Measurements from ENCODE around the gene OR1M1. TPM values are rescaled to one million over a fixed set of nuclear protein-coding genes. Genes with fewer than 3 reads are reported as not detected.
A peak's percentile ranks its signal among the peaks of the same experiment; 100 is the strongest.

OR1M1 gene
- polyA plus RNA-seq, 1 donor from 2014 or later, result not detected

DNA sequence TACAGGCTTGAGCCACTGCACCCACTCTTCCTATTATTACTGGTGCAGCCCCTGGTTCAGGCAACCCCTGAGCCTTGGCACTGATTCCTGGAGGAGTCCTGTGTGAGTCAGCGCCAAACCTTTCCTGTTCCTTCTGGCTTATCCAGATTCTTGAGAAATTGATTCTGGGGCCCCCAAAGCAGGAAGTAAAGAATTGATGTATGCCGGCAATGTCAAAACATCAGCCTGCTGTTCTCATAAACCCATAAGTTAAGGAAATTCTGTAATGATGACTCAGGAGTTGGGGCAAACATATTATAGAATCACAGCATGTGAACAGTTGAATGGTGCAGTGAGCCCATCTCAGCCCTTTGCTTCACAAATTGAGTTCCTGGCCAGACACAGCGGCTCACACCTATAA is 41.3 kb downstream of the OR1M1 start:
- Mint-ChIP-seq H3K36me3 (no peaks in the 10 kb centered on the region), H3K27ac (no peak overlapping the region), H3K4me1 (peaks cover 5 to 9% (median 7%) of the 10 kb centered on the region in 3 donors), H3K9me3 (peaks cover 0 to 2% (median 0%) of the 10 kb centered on the region in 3 donors), H3K4me3 (no peak overlapping the region), H3K27me3 (no peaks in the 10 kb centered on the region)

DNA sequence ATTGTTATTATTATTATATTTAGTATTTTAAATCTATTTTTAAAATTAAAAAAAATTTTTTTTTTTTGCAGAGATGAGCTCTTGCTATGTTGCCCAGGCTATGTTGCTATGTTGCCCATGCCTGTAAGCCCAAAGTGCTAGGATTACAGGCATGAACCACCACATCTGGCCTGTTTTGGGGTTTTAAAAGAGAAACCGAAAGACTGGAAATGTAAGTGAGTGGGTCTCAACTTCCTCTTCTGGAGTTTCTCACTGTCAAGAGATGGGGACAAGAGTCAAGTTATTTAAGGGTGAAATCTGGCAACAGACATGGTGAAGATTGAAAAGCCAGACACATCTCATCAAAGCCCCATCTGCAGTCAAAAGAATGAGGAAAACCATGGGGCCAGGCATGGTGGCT is 44.1 kb downstream of the OR1M1 start:
- peaks cover 2% of the 10 kb centered on the region for H3K27me3 Mint-ChIP-seq
- no peaks in the 10 kb centered on the region for H3K36me3 Mint-ChIP-seq
- peak overlapping the region in 1 of 3 donors; percentile 11 for H3K27ac Mint-ChIP-seq
- no peak overlapping the region for H3K4me3 Mint-ChIP-seq
- peaks cover 5 to 7% (median 7%) of the 10 kb centered on the region in 3 donors for H3K4me1 Mint-ChIP-seq
- peaks cover 0 to 2% (median 0%) of the 10 kb centered on the region in 3 donors for H3K9me3 Mint-ChIP-seq

DNA sequence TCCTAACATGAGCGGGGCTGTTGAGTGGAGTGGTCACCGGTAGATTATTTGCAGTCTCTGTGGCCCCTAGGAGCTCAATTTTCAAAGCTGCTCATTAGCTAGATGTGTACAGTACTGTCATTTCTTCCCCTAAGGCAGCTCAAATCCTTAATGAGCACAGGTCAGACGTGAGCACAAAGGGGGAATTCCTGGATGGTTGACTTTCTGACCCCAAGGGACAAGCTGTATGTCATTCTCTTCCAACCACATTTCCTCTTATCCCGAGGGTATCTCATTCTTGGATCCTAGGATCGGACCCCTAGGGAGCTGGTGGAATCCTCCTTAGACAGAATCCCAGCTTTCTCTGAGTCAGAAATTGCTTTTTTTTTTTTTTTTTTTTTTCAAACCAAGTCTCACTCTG is 45.6 kb downstream of the OR1M1 start:
- peaks cover 5 to 8% (median 8%) of the 10 kb centered on the region in 3 donors for H3K4me1 Mint-ChIP-seq
- peaks cover 2% of the 10 kb centered on the region for H3K27me3 Mint-ChIP-seq
- no peak overlapping the region for H3K27ac Mint-ChIP-seq
- no peak overlapping the region for H3K4me3 Mint-ChIP-seq
- H3K9me3 Mint-ChIP-seq, result peaks cover 0 to 2% (median 0%) of the 10 kb centered on the region in 3 donors
- no peaks in the 10 kb centered on the region for H3K36me3 Mint-ChIP-seq

- peak overlapping the region; percentile 87 to 99 (median 97) for H3K27ac Mint-ChIP-seq
- H3K4me1 Mint-ChIP-seq, result peaks cover 15 to 22% (median 21%) of the 10 kb centered on the region in 3 donors
- H3K36me3 Mint-ChIP-seq, result peaks cover 8% of the 10 kb centered on the region
- H3K9me3 Mint-ChIP-seq, result peaks cover 0 to 5% (median 2%) of the 10 kb centered on the region in 3 donors
- peaks cover 2% of the 10 kb centered on the region for H3K27me3 Mint-ChIP-seq
- peak overlapping the region; percentile 97 to 100 (median 98) for H3K4me3 Mint-ChIP-seq
Observed at GRCh38 chr19:9139609-9140158, 52.8 kb downstream of the OR1M1 start.

DNA sequence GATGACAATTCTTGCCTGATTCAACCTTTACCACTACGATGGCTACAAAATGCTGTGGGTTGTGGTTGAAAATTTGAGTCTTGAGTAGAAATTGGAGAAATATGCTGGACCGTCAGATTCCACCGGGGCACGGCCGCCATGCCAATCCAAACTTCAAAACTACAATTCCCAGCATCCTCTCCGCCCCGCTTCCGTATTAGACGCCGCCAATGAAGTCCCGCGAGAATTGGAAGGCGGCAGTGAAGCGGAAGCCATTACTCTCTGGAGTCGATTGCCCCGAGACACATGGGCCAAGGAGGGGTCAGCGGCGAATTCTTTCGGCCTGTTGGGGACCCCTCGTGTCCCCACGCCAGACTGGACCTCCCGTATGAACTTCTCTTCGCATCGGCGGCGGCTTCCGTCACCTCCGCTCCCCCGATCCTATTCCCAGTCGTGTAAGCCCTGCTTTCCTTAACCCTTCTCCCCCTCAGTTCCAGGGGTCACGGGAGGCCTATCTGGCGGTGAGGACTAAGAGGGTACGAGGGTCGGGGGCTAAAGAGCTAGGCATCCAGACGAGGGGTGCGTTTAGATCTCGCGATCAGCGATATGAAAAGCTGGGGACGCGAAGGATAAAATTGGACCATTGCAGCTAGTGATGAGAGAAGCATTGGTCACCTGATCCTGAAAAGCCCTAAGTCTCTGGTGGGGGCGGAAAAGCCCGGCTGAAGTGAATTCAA is 53.5 kb downstream of the OR1M1 start, which contains the start of gene ZNF317:
Gene ZNF317 (plus strand): TSS at position 239 of the 716 bp plus-strand sequence. CDS start 15,620 bp downstream, outside the sequence.
- peaks cover 2% of the 10 kb centered on the region for H3K27me3 Mint-ChIP-seq
- H3K27ac Mint-ChIP-seq, result peak within 1 kb of the TSS; percentile 87 to 99 (median 97)
- peak within 1 kb of the TSS; percentile 97 to 100 (median 98) for H3K4me3 Mint-ChIP-seq
- H3K36me3 Mint-ChIP-seq, result peaks cover 13% of the 10 kb centered on the region
- H3K9me3 Mint-ChIP-seq, result peaks cover 0 to 8% (median 5%) of the 10 kb centered on the region in 3 donors
- H3K4me1 Mint-ChIP-seq, result peaks cover 19 to 25% (median 21%) of the 10 kb centered on the region in 3 donors

DNA sequence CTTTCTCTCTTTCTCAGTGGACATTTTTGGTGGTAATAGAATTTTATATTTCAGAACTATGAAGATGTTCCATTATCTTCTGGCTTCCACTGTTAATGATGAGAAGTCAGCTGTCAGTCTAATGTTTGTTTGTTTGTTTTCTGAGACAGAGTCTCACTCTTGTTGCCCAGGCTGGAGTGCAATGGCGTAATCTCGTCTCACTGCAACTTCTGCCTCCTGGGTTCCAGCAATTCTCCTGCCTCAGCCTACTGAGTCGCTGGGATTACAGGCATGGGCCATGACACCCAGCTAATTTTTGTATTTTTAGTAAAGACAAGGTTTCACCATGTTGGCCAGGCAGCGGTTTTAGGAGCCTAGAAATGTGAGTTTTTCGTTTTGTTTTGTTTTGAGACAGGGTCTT is 58.1 kb downstream of the OR1M1 start:
- Mint-ChIP-seq H3K27ac (no peak overlapping the region), H3K36me3 (peaks cover 31% of the 10 kb centered on the region)

More for the DNA sequence above, 58.1 kb downstream of the OR1M1 start:
- H3K27me3 Mint-ChIP-seq, result no peaks in the 10 kb centered on the region
- peaks cover 27 to 36% (median 28%) of the 10 kb centered on the region in 3 donors for H3K4me1 Mint-ChIP-seq
- H3K9me3 Mint-ChIP-seq, result peaks cover 0 to 16% (median 11%) of the 10 kb centered on the region in 3 donors
- H3K4me3 Mint-ChIP-seq, result peak overlapping the region in 1 of 4 donors; percentile 74

Other genes starting within 250 kb of the OR1M1 start
- gene MUC16, start 76.7 kb upstream of the OR1M1 start, polyA plus RNA-seq, result not detected
- gene OR7G2, start 20.4 kb downstream of the OR1M1 start, polyA plus RNA-seq, result not detected
- not detected for gene OR7G1, start 28.7 kb downstream of the OR1M1 start, polyA plus RNA-seq
- gene OR7G3, start 39.9 kb downstream of the OR1M1 start, polyA plus RNA-seq, result not detected
- gene ZNF317, start 53.3 kb downstream of the OR1M1 start, polyA plus RNA-seq, result 51.6 TPM
- gene OR7D2, start 91.9 kb downstream of the OR1M1 start, polyA plus RNA-seq, result 0.43 TPM
- not detected for gene OR7D4, start 132.5 kb downstream of the OR1M1 start, polyA plus RNA-seq
- not detected for gene OR7E24, start 163.9 kb downstream of the OR1M1 start, polyA plus RNA-seq
- gene ZNF699, start 222.8 kb downstream of the OR1M1 start, polyA plus RNA-seq, result 8.6 TPM
- gene ZNF559, start 237.1 kb downstream of the OR1M1 start, polyA plus RNA-seq, result 24.6 TPM

Measured in IgD-negative memory B cell (primary cell).